ENCODE data around the gene MYRFL.

The MYRFL gene

DNA sequence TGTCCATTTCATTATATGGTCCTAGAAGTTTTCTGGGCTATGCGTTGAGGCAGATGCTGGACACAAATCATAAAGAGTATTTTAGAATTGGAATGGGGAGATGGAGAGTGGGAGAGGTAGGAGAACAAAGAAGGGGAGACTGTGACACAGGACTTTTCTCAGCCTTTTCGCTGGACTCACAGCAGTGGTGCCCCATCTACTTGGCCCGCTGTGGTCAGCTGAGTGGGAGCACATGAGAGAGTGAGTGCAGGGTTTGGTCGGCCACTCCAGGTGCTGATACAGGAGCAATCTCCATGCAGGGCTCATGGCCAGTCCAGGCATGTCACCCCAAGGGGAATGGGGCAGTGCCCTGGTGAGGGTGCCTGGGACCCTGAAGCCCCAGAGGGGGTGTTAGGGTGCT is 109.0 kb downstream of the MYRFL start:
- TF ChIP-seq, protein P1, sequence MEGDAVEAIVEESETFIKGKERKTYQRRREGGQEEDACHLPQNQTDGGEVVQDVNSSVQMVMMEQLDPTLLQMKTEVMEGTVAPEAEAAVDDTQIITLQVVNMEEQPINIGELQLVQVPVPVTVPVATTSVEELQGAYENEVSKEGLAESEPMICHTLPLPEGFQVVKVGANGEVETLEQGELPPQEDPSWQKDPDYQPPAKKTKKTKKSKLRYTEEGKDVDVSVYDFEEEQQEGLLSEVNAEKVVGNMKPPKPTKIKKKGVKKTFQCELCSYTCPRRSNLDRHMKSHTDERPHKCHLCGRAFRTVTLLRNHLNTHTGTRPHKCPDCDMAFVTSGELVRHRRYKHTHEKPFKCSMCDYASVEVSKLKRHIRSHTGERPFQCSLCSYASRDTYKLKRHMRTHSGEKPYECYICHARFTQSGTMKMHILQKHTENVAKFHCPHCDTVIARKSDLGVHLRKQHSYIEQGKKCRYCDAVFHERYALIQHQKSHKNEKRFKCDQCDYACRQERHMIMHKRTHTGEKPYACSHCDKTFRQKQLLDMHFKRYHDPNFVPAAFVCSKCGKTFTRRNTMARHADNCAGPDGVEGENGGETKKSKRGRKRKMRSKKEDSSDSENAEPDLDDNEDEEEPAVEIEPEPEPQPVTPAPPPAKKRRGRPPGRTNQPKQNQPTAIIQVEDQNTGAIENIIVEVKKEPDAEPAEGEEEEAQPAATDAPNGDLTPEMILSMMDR (IDR thresholded peaks at IDR 0.05; ENCODE audit: low read depth, low read length, poor library complexity, severe bottlenecking) = no peak
- TF ChIP-seq EZH2phosphoT487 (IDR thresholded peaks at IDR 0.05; ENCODE audit: borderline replicate concordance, low read length) = no peak
- Histone ChIP-seq H3K79me2 (ENCODE audit: control insufficient read depth, low read length) (no peaks in the 10 kb centered on the region), H3K27ac (ENCODE audit: low read depth, low read length) (no peak overlapping the region)

DNA sequence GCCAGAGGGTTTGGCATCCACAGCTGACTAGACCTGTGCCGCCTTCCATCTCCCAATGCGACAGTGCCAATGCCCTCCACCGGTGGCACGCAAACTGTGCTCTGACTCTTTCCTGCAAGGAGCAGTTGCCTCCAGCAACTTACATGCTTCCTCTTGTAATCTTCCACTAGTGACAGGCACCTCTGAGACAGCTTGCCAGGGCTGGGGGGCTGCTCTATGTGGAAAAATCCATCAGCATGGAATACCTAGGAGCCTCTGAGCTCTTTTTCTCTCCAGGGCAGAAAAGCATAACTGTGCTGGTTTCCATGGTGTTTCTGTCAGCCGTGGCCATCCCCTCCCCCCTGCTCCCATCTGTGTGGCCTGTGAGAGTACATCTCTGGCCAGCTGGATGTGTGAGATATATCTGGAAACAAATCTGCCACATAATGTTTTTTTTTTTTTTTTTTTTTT is 110.6 kb downstream of the MYRFL start:
- H4K20me1 ChIP-seq (ENCODE audit: control insufficient read depth, insufficient read depth, low read depth, low read length) = no peaks in the 10 kb centered on the region
- H3K4me2 ChIP-seq (ENCODE audit: low read length) = peak overlapping the region; percentile 32
- H3K27me3 ChIP-seq (ENCODE audit: control insufficient read depth, low read length) = no peaks in the 10 kb centered on the region
- H3F3A ChIP-seq (ENCODE audit: control insufficient read depth, insufficient read depth) = 0 out of 2 replicates have a peak, but pooled peaks cover 2% of the 10 kb centered on the region
- H3K36me3 ChIP-seq (ENCODE audit: control insufficient read depth, low read length) = no peaks in the 10 kb centered on the region
- H3K4me1 ChIP-seq (ENCODE audit: control insufficient read depth, low read length) = peaks cover 59% of the 10 kb centered on the region
- H3K79me2 ChIP-seq (ENCODE audit: control insufficient read depth, low read length) = no peaks in the 10 kb centered on the region
- no peak overlapping the region for H3K27ac ChIP-seq (ENCODE audit: low read depth, low read length)
- no peaks in the 10 kb centered on the region for H3K9me2 ChIP-seq (replicated peaks; ENCODE audit: control insufficient read depth, low read length)
- TF ChIP-seq, protein P1 (IDR thresholded peaks at IDR 0.05; ENCODE audit: low read depth, low read length, poor library complexity, severe bottlenecking) = no peak
- no peak for TF ChIP-seq EZH2phosphoT487 (IDR thresholded peaks at IDR 0.05; ENCODE audit: borderline replicate concordance, low read length)
- H3K9me3 ChIP-seq (ENCODE audit: control insufficient read depth, insufficient read depth, low read length) = no peaks in the 10 kb centered on the region
- H3K4me3 ChIP-seq (ENCODE audit: low read length) = peak overlapping the region; percentile 17; the same call in 1 of the 2 replicates

More for the DNA sequence above, 109.0 kb downstream of the MYRFL start:
- H3K27me3 ChIP-seq (ENCODE audit: control insufficient read depth, low read length) = no peaks in the 10 kb centered on the region
- no peak overlapping the region for H3K4me3 ChIP-seq (ENCODE audit: low read length)
- no peaks in the 10 kb centered on the region for H3K9me3 ChIP-seq (ENCODE audit: control insufficient read depth, insufficient read depth, low read length)
- no peak overlapping the region for H3K4me2 ChIP-seq (ENCODE audit: low read length)
- no peaks in the 10 kb centered on the region for H3K9me2 ChIP-seq (replicated peaks; ENCODE audit: control insufficient read depth, low read length)
- no peaks in the 10 kb centered on the region for H4K20me1 ChIP-seq (ENCODE audit: control insufficient read depth, insufficient read depth, low read depth, low read length)
- H3K4me1 ChIP-seq (ENCODE audit: control insufficient read depth, low read length) = peaks cover 70% of the 10 kb centered on the region
- H3K36me3 ChIP-seq (ENCODE audit: control insufficient read depth, low read length) = no peaks in the 10 kb centered on the region
- H3F3A ChIP-seq (ENCODE audit: control insufficient read depth, insufficient read depth) = 0 out of 2 replicates have a peak, but pooled peaks cover 2% of the 10 kb centered on the region

DNA sequence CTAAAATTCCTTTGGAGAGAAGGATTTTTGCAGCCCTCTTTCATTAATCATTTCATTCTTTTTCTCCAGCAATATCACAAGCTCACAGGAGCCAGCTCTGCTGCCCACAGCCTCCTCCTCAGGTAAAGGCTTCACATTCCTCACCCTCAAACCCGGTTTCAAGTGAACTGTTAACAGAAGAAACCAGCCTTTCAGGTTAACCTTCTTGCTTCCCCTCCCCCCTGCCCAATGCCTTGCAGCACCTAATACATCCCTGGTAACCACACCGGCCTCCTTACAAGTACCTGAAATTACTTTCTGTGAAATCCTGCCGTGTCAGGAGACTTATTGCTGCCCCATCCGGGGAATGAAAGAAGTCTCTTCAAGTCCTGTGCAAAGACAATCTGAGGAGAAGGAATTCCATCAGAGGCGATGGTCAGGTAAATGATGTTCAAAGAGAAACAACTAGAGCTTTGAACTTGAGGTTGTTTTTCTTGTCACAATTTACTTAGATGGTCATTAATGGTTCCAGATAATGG is 111.2 kb downstream of the MYRFL start:
- H3K9me2 ChIP-seq (replicated peaks; ENCODE audit: control insufficient read depth, low read length) = no peaks in the 10 kb centered on the region
- H3K79me2 ChIP-seq (ENCODE audit: control insufficient read depth, low read length) = no peaks in the 10 kb centered on the region
- no peak overlapping the region for H3K27ac ChIP-seq (ENCODE audit: low read depth, low read length)
- H3K4me1 ChIP-seq (ENCODE audit: control insufficient read depth, low read length) = peaks cover 53% of the 10 kb centered on the region
- H3K4me2 ChIP-seq (ENCODE audit: low read length) = peak overlapping the region; percentile 32
- 0 out of 2 replicates have a peak, but pooled peaks cover 2% of the 10 kb centered on the region for H3F3A ChIP-seq (ENCODE audit: control insufficient read depth, insufficient read depth)
- TF ChIP-seq, protein P1 (IDR thresholded peaks at IDR 0.05; ENCODE audit: low read depth, low read length, poor library complexity, severe bottlenecking) = no peak
- no peak for TF ChIP-seq EZH2phosphoT487 (IDR thresholded peaks at IDR 0.05; ENCODE audit: borderline replicate concordance, low read length)
- H3K9me3 ChIP-seq (ENCODE audit: control insufficient read depth, insufficient read depth, low read length) = no peaks in the 10 kb centered on the region
- no peak overlapping the region for H3K4me3 ChIP-seq (ENCODE audit: low read length)
- no peaks in the 10 kb centered on the region for H3K36me3 ChIP-seq (ENCODE audit: control insufficient read depth, low read length)
- no peaks in the 10 kb centered on the region for H3K27me3 ChIP-seq (ENCODE audit: control insufficient read depth, low read length)
- H4K20me1 ChIP-seq (ENCODE audit: control insufficient read depth, insufficient read depth, low read depth, low read length) = no peaks in the 10 kb centered on the region

Measured in DOHH2 (cell line).